Measurements from ENCODE around the gene ADGRV1. TPM values are rescaled to one million over a fixed set of nuclear protein-coding genes. Genes with fewer than 3 reads are reported as not detected.
A peak's percentile ranks its signal among the peaks of the same experiment; 100 is the strongest.

ADGRV1 gene
- total and polyA plus RNA-seq, 9 of the 15 experiments (the other 6 are each of a cell fraction or from before 2014, with no cell fraction given) = 21.7 to 156 (median 58.2) TPM

DNA sequence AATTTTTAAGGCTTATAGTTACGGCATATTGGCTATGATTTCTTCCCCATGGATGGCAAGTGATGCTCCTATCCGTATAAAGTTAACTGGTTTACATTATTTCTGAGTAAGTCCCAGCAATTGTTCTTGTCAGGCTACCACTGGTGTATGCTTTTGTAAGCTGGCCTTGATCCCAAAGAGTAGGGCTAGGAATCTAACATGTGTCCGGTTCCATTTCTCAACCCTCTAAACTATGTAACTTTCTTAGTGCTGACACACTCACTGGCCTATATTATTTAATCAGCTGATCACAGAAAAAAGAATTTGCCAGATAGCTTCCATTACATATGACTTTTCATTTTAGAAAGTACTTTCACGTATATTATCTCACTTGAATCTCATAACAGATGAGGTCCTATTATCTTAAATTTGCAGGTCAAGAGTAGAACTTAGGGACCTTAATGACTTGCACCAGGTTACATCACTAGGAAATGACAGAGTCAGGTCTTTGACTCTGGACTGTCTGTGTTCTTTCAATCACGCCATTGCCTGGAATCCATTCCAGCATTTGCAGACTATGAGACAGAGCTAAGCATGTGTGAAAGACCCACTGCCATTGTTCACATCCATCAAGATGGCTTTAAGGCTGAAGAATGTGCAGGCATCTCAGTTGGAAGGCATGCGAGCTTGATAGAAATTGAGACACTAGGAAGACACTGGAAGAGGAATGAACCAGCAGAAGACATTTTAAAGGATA, 461.6 kb downstream of the ADGRV1 start (continued):
- TF ChIP-seq PYGO2 (tag; IDR thresholded peaks at IDR 0.05) (0 out of 2 replicates have a peak, but pooled peaks have one; percentile 22), BRF1 (IDR thresholded peaks at IDR 0.05; ENCODE audit: borderline replicate concordance, extremely low read depth, insufficient read length) (no peak), ZNF583 (CRISPR knock-in tag; IDR thresholded peaks at IDR 0.05) (no peak), POLR2G (IDR thresholded peaks at IDR 0.05; ENCODE audit: low read depth, low read length) (no peak), XRCC5 (IDR thresholded peaks at IDR 0.05; ENCODE audit: low read depth, low read length) (no peak), NFRKB (IDR thresholded peaks at IDR 0.05; ENCODE audit: low read depth) (no peak), ZNF699 (CRISPR knock-in tag; IDR thresholded peaks at IDR 0.05; ENCODE audit: insufficient replicate concordance) (no peak), ZNF212 (CRISPR knock-in tag; IDR thresholded peaks at IDR 0.05) (no peak), ZNF121 (CRISPR knock-in tag; conservative IDR thresholded peaks at IDR 0.05) (no peak), CREBBP (IDR thresholded peaks at IDR 0.05; ENCODE audit: low read depth, low read length) (no peak), CHD7 (IDR thresholded peaks at IDR 0.05; ENCODE audit: low read depth, low read length) (no peak)
- TF ChIP-seq, protein P1, sequence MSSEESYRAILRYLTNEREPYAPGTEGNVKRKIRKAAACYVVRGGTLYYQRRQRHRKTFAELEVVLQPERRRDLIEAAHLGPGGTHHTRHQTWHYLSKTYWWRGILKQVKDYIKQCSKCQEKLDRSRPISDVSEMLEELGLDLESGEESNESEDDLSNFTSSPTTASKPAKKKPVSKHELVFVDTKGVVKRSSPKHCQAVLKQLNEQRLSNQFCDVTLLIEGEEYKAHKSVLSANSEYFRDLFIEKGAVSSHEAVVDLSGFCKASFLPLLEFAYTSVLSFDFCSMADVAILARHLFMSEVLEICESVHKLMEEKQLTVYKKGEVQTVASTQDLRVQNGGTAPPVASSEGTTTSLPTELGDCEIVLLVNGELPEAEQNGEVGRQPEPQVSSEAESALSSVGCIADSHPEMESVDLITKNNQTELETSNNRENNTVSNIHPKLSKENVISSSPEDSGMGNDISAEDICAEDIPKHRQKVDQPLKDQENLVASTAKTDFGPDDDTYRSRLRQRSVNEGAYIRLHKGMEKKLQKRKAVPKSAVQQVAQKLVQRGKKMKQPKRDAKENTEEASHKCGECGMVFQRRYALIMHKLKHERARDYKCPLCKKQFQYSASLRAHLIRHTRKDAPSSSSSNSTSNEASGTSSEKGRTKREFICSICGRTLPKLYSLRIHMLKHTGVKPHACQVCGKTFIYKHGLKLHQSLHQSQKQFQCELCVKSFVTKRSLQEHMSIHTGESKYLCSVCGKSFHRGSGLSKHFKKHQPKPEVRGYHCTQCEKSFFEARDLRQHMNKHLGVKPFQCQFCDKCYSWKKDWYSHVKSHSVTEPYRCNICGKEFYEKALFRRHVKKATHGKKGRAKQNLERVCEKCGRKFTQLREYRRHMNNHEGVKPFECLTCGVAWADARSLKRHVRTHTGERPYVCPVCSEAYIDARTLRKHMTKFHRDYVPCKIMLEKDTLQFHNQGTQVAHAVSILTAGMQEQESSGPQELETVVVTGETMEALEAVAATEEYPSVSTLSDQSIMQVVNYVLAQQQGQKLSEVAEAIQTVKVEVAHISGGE (CRISPR knock-in tag; IDR thresholded peaks at IDR 0.05) = no peak

Measured in K562 (cell line).